Uterus (tissue), 2 donors: ENCODE measurements around the gene RELT.

Experiments used
- POLR2A ChIP-seq, 2 donors: fragments of 450-650 bp; IDR thresholded peaks; one replicate each; pipeline ENCODE4 v1.6.1; 2016; ENCODE audit warnings: antibody characterized with exemption in 2 of 2, mild to moderate bottlenecking in 1 of 2, moderate library complexity in 1 of 2
- TF ChIP-seq, protein P1 (sequence below), 4 experiments: fragments of 200-600 bp in 2 of 4; fragments of 450-650 bp in 2 of 4; sonication (generic) in 2 of 4; IDR thresholded peaks; one replicate each; pipeline ENCODE4 v1.5.1; 2016 to 2019; ENCODE audit warnings: antibody characterized with exemption in 4 of 4, mild to moderate bottlenecking in 2 of 4, moderate library complexity in 1 of 4

DNA sequence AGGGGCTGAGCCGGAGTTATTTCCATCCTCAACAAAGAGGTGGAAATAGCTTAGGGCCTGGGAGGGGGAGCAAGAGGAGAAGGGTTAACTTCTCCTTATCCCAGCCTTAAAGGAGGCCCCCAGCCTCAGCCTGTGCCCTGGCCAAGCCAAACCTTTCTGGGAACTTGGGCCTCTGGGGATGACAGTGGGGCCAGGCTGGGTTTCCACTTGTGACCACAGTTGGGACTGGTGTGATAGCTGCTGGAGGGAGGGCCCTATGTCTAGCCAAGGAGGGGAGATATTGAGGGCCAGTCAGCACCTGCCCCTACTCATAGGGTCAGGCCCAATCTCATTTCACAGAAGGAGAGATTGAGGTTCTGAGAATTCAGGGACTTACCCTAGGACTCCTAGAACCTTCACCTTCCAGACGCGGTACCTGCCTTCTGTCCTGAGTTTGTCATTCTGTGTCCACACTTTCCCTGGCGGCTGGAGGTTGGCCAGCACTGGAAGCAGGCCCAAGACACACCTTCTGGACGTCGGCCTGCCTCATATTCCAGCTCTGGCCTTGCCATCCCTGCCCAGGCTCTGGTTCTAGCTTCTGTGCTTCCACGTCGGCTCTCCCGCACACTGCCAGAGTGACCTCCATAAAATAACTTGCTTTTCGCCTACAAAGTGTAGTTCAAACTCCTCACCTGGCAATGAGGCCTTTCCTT lies 3.1 kb downstream of the RELT start:
- TF ChIP-seq, protein P1, sequence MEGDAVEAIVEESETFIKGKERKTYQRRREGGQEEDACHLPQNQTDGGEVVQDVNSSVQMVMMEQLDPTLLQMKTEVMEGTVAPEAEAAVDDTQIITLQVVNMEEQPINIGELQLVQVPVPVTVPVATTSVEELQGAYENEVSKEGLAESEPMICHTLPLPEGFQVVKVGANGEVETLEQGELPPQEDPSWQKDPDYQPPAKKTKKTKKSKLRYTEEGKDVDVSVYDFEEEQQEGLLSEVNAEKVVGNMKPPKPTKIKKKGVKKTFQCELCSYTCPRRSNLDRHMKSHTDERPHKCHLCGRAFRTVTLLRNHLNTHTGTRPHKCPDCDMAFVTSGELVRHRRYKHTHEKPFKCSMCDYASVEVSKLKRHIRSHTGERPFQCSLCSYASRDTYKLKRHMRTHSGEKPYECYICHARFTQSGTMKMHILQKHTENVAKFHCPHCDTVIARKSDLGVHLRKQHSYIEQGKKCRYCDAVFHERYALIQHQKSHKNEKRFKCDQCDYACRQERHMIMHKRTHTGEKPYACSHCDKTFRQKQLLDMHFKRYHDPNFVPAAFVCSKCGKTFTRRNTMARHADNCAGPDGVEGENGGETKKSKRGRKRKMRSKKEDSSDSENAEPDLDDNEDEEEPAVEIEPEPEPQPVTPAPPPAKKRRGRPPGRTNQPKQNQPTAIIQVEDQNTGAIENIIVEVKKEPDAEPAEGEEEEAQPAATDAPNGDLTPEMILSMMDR (IDR thresholded peaks at IDR 0.05), result no peak
- no peak for TF ChIP-seq POLR2A (IDR thresholded peaks at IDR 0.05)
